GM12878 (cell line): ENCODE results near the gene ELMO3. TPM values are rescaled to one million over a fixed set of nuclear protein-coding genes. Genes with fewer than 3 reads are reported as not detected.

Source experiments
- ATAC-seq: fragments of 200-7000 bp; cut with Tn5 transposase; 3 replicates; pipeline ENCODE4 v1.9.1; 2020; ENCODE audit warnings: mild to moderate bottlenecking, moderate library complexity
- BruUV-seq: library from RNA; stranded (reverse); fragments of 400-500 nt; replicated peaks from 2 replicates; lab custom pipeline; 2021; lab: Mats Ljungman, UMichigan
- CTCF ChIA-PET: fragments of 300-600 bp; sonication (Branson Sonifier 250); formaldehyde crosslinking; extraction: SDS; loops from one replicate; lab custom pipeline; 2021; ENCODE audit warnings: inconsistent platforms; lab: Yijun Ruan, JAX
- POLR2A ChIA-PET: fragments of 350-600 bp; formaldehyde crosslinking; extraction: SDS; loops from one replicate; lab custom pipeline; 2021; ENCODE audit warnings: inconsistent platforms; lab: Charles Lee
- RAD21 ChIA-PET: fragments of 300-600 bp; sonication (Branson Sonifier 250); formaldehyde crosslinking; loops from one replicate; lab custom pipeline; 2023; ENCODE audit warnings: antibody characterized with exemption; ENCODE audit not compliant: unreplicated experiment; lab: Charles Lee
- SMC1A ChIA-PET: fragments of 300-600 bp; sonication (Branson Sonifier 250); formaldehyde crosslinking; loops from one replicate; lab custom pipeline; 2023; ENCODE audit not compliant: unreplicated experiment, uncharacterized antibody; lab: Charles Lee
- DNase-seq: peaks from one replicate; pipeline ENCODE4 v3.0.0-alpha.2; 2011; ENCODE audit warnings: low read depth, low spot score
- FAIRE-seq: peaks from 3 replicates; lab custom pipeline; 2011; peaks lifted over from hg19 to GRCh38; lab: Jason Lieb, UNC
- H2AFZ ChIP-seq: 2 replicates; pipeline ENCODE4 v1.6.0; 2011; ENCODE audit warnings: low read depth, low read length, control low read depth; ENCODE audit not compliant: control insufficient read depth
- H3K27ac ChIP-seq: 2 replicates; pipeline ENCODE4 v1.5.1; 2011; ENCODE audit warnings: control low read depth; ENCODE audit not compliant: control insufficient read depth, insufficient read depth
- H3K27me3 ChIP-seq, 2 experiments: replicated peaks in 1 of 2; 2 replicates each; pipeline versions ENCODE4 v1.6.0 to v1.6.1; 2011; ENCODE audit warnings: low read length in 1 of 2; ENCODE audit not compliant: control insufficient read depth in 2 of 2, insufficient read depth in 2 of 2
- H3K36me3 ChIP-seq, 2 experiments: 2 replicates each; pipeline ENCODE4 v1.5.1; 2011; ENCODE audit warnings: low read length in 1 of 2; ENCODE audit not compliant: control insufficient read depth in 2 of 2, insufficient read depth in 2 of 2
- H3K4me1 ChIP-seq: 2 replicates; pipeline ENCODE4 v1.6.1; 2011; ENCODE audit warnings: mild to moderate bottlenecking, low read length, moderate library complexity, mixed read lengths; ENCODE audit not compliant: control insufficient read depth, insufficient read depth
- H3K4me2 ChIP-seq: 2 replicates; pipeline ENCODE4 v1.6.0; 2011; ENCODE audit warnings: control low read depth; ENCODE audit not compliant: control insufficient read depth, insufficient read depth
- H3K4me3 ChIP-seq: fragments of 200-600 bp; sonication (generic); 2 replicates; pipeline ENCODE4 v1.5.1; 2016
- H3K79me2 ChIP-seq: 2 replicates; pipeline ENCODE4 v1.6.0; 2011; ENCODE audit warnings: low read length; ENCODE audit not compliant: control insufficient read depth, insufficient read depth
- H3K9ac ChIP-seq: 2 replicates; pipeline ENCODE4 v1.8.0; 2011; ENCODE audit warnings: low read length, control low read depth, mixed read lengths; ENCODE audit not compliant: control insufficient read depth, insufficient read depth
- H3K9me3 ChIP-seq: replicated peaks from 3 replicates; pipeline ENCODE4 v1.5.1; 2011; ENCODE audit warnings: mild to moderate bottlenecking, low read length; ENCODE audit not compliant: control insufficient read depth, insufficient read depth
- H4K20me1 ChIP-seq: 2 replicates; pipeline ENCODE4 v1.6.0; 2011; ENCODE audit not compliant: control insufficient read depth, insufficient read depth
- BCL11A ChIP-seq: IDR thresholded peaks from 2 replicates; pipeline ENCODE4 v1.6.1; 2011; ENCODE audit warnings: low read depth, low read length
- CHD4 ChIP-seq: fragments of 200-600 bp; sonication (generic); IDR thresholded peaks from 2 replicates; pipeline ENCODE4 v1.6.1; 2016; ENCODE audit warnings: mild to moderate bottlenecking
- EGR1 ChIP-seq, 2 experiments: IDR thresholded peaks; 1 replicate in 1 of 2; 2 replicates in 1 of 2; pipeline ENCODE4 v1.6.1; 2011 to 2012; ENCODE audit warnings: low read depth in 2 of 2, low read length in 2 of 2, borderline replicate concordance in 1 of 2, mild to moderate bottlenecking in 1 of 2, moderate library complexity in 1 of 2
- GATAD2B ChIP-seq: fragments of 450-650 bp; conservative IDR thresholded peaks from 2 replicates; pipeline ENCODE4 v1.6.1; 2017; ENCODE audit warnings: low read depth, mild to moderate bottlenecking, moderate library complexity
- HDGF ChIP-seq: fragments of 450-650 bp; IDR thresholded peaks from 2 replicates; pipeline ENCODE4 v1.6.1; 2016; ENCODE audit warnings: antibody characterized with exemption
- MXI1 ChIP-seq: fragments of 150-350 bp; IDR thresholded peaks from 2 replicates; pipeline ENCODE4 v1.6.1; 2011; ENCODE audit warnings: low read depth, mild to moderate bottlenecking, inconsistent platforms, low read length, improper control_type of control experiment
- NBN ChIP-seq: fragments of 450-650 bp; IDR thresholded peaks from 2 replicates; pipeline ENCODE4 v1.6.1; 2016
- NFYA ChIP-seq: IDR thresholded peaks from 2 replicates; pipeline ENCODE4 v1.6.1; 2011; ENCODE audit warnings: low read depth, mild to moderate bottlenecking, low read length, improper control_type of control experiment, borderline replicate concordance
- POLR2A ChIP-seq: IDR thresholded peaks from 2 replicates; pipeline ENCODE4 v1.6.1; 2011; ENCODE audit warnings: low read depth, mild to moderate bottlenecking, low read length
- STAT3 ChIP-seq: IDR thresholded peaks from 2 replicates; pipeline ENCODE4 v1.6.1; 2011; ENCODE audit warnings: low read depth, low read length, improper control_type of control experiment
- WGBS: methylation state at CpG from one replicate; pipeline ENCODE4 v1.1.6; 2016; ENCODE audit warnings: low lambda C conversion rate; ENCODE audit not compliant: insufficient replicate concordance, insufficient coverage; ENCODE audit errors: missing lambda C conversion rate; 5-methylcytosine and 5-hydroxymethylcytosine counted together
- in situ Hi-C: fragments of 300-500 bp; cut with MboI; formaldehyde crosslinking; loops from 9 replicates; pipeline ENCODE4 v1.14.3; 2018; ENCODE audit warnings: mixed read lengths
- intact Hi-C: fragments of 100-400 bp; cut with micrococcal nuclease; formaldehyde crosslinking; loops from one replicate; pipeline ENCODE4 v1.14.2; 2022; ENCODE audit not compliant: unreplicated experiment
- polyA plus RNA-seq, 11 experiments: library from polyadenylated mRNA; depleted of rRNA in 4 of 11; unstranded in 6 of 11; stranded (reverse) in 5 of 11; fragments of >200 nt; fragmentation: Nextera tagmentation in 4 of 11; fragmentation: Illumina TruSeq in 1 of 11; extraction: Ambion mirVana in 4 of 11; extraction: Trizol in 1 of 11; gene quantifications; 1 replicate in 1 of 11; 2 replicates in 10 of 11; pipeline versions ENCODE4 v1.2.1 to v1.2.3, GENCODE V29; 2011 to 2016; ENCODE audit warnings: inconsistent platforms in 2 of 11, missing spikeins in 2 of 11, low read depth in 1 of 11
- total RNA-seq, 4 experiments: library from RNA; depleted of rRNA in 3 of 4; stranded (reverse); fragments of >200 nt in 3 of 4; fragmentation: Illumina TruSeq in 1 of 4; extraction: Trizol in 1 of 4; gene quantifications; 2 replicates each; pipeline versions ENCODE4 v1.2.1 to v1.2.3, GENCODE V29; 2013 to 2021

Gene ELMO3
- total and polyA plus RNA-seq, 10 of the 15 experiments (the other 5 are each of a cell fraction or from before 2014, with no cell fraction given), result 0.05 to 4.7 (median 0.96) TPM; not detected in 1

GRCh38 chr16:67187175-67187890, 11.6 kb upstream of the ELMO3 start:
- 44% methylated on average over 26 of the region's 26 CpGs for WGBS
- Histone ChIP-seq H3K27ac (no peak overlapping the region), H3K9me3 (no peaks in the 10 kb centered on the region), H4K20me1 (no peaks in the 10 kb centered on the region), H3K9ac (no peak overlapping the region), H3K4me1 (peaks cover 7% of the 10 kb centered on the region), H3K79me2 (peaks cover 8% of the 10 kb centered on the region), H3K4me2 (no peak overlapping the region), H2AFZ (no peak overlapping the region), H3K36me3 (no peaks in the 10 kb centered on the region), H3K27me3 (peaks cover 0 to 3% of the 10 kb centered on the region in 2 experiments; a peak in 2 of 4 replicates), H3K4me3 (no peak overlapping the region)
- ChIA-PET POLR2A (interaction anchor here (0.5 kb wide), 1 partner anchor 152 kb away, joined by 4 read pairs; no protein-coding TSS in a partner anchor), RAD21 (interaction anchor here (1.3 kb wide), 1 partner anchor 32 kb away, joined by 4 read pairs; no protein-coding TSS in a partner anchor), SMC1A (no interaction called here), CTCF (interaction anchor here (1.0 kb wide), 1 partner anchor 18 kb away, joined by 3 read pairs; no protein-coding TSS in a partner anchor)
- no peak for ATAC-seq
- DNase-seq, result no peak
- no peak for TF ChIP-seq GATAD2B
- no peak for TF ChIP-seq STAT3
- no peak for TF ChIP-seq POLR2A
- TF ChIP-seq BCL11A, result no peak
- TF ChIP-seq CHD4, result no peak
- no peak for TF ChIP-seq EGR1 (IDR thresholded peaks at IDR 0.05; ENCODE audit: borderline replicate concordance in 1 of 2, low read depth in 2 of 2, low read length in 2 of 2)
- no peak for TF ChIP-seq MXI1
- TF ChIP-seq NFYA, result no peak
- TF ChIP-seq HDGF, result no peak
- no peak for TF ChIP-seq NBN
- no peak for FAIRE-seq
- in situ Hi-C loops, result no loop called here
- BruUV-seq, result no TSS peak
- intact Hi-C loops, result no loop called here
